ENCODE data around the gene SAAL1.
"Not testable (repeated sequence)": the region's sequence is repeated elsewhere in the genome, so short reads cannot be mapped to it uniquely, and the experiment has no call there.

SAAL1 gene

GRCh38 chr11:18105802-18106574, at the start of gene SAAL1:
Gene SAAL1 (minus strand): TSS chr11:18106082. CDS start chr11:18106041, 41 bp downstream.
- peak; percentile 93 for DNase-seq

- DNase-seq, result no peak
These were observed 45.7 kb upstream of the SAAL1 start for GRCh38 chr11:18151581-18151980.

- DNase-seq, result no peak
These were observed 40.0 kb upstream of the SAAL1 start for GRCh38 chr11:18145837-18146236.

GRCh38 chr11:18145025-18145424, 39.1 kb upstream of the SAAL1 start:
- no peak for DNase-seq

GRCh38 chr11:18144243-18144642, 38.4 kb upstream of the SAAL1 start:
- DNase-seq, result no peak

- DNase-seq, result no peak
These were observed 34.3 kb upstream of the SAAL1 start for GRCh38 chr11:18140145-18140544.

- no peak for DNase-seq
These were observed 31.4 kb upstream of the SAAL1 start for GRCh38 chr11:18137186-18137800.

- DNase-seq, result no peak
These were observed 29.4 kb upstream of the SAAL1 start for GRCh38 chr11:18135308-18135707.

GRCh38 chr11:18132341-18132740, 26.5 kb upstream of the SAAL1 start, which contains the start of gene MRGPRX3:
Gene MRGPRX3 (plus strand): TSS chr11:18132571. CDS start chr11:18137203, 4,632 bp downstream.
- no peak for DNase-seq

GRCh38 chr11:18131115-18131514, 25.2 kb upstream of the SAAL1 start:
- DNase-seq, result not testable (repeated sequence)

- not testable (repeated sequence) for DNase-seq
These were observed 15.5 kb upstream of the SAAL1 start for GRCh38 chr11:18121331-18121828.

- peak; percentile 72 for DNase-seq
These were observed 9.7 kb upstream of the SAAL1 start for GRCh38 chr11:18115360-18116127.

- DNase-seq, result no peak
These were observed 5.1 kb upstream of the SAAL1 start for GRCh38 chr11:18111005-18111404.

- no peak for DNase-seq
These were observed 2.4 kb upstream of the SAAL1 start for GRCh38 chr11:18108254-18108653.

- DNase-seq, result no peak
These were observed 806 bp upstream of the SAAL1 start for GRCh38 chr11:18106688-18107087.

GRCh38 chr11:18105086-18105801, 638 bp downstream of the SAAL1 start:
- DNase-seq, result no peak

GRCh38 chr11:18100926-18101656, 4.8 kb downstream of the SAAL1 start:
- no peak for DNase-seq

- no peak for DNase-seq
These were observed 11.9 kb downstream of the SAAL1 start for GRCh38 chr11:18093959-18094358.

- no peak for DNase-seq
These were observed 14.2 kb downstream of the SAAL1 start for GRCh38 chr11:18091731-18092130.

- DNase-seq, result no peak
These were observed 16.9 kb downstream of the SAAL1 start for GRCh38 chr11:18088966-18089365.

- no peak for DNase-seq
These were observed 17.5 kb downstream of the SAAL1 start for GRCh38 chr11:18088366-18088765.

GRCh38 chr11:18081551-18081950, 24.3 kb downstream of the SAAL1 start:
- DNase-seq, result no peak

Data from CD4-positive, alpha-beta T cell treated with Interleukin-6 for 4 hours (primary cell).